Testis (tissue), 3 donors: Measurements from ENCODE around the gene PRKN. TPM values are rescaled to one million over a fixed set of nuclear protein-coding genes. Genes with fewer than 3 reads are reported as not detected.
"Not testable (repeated sequence)": the region's sequence is repeated elsewhere in the genome, so short reads cannot be mapped to it uniquely, and the experiment has no call there.

Experiments
- DNase-seq: peaks from one replicate; pipeline ENCODE4 v3.0.0-alpha.2; 2019
- H3K27ac ChIP-seq, 2 donors: fragments of 200-600 bp; sonication (generic); one replicate each; pipeline ENCODE4 v1.5.1; 2019
- H3K27me3 ChIP-seq: fragments of 200-600 bp; sonication (generic); one replicate; pipeline ENCODE4 v1.5.1; 2019
- H3K36me3 ChIP-seq: fragments of 200-600 bp; sonication (generic); one replicate; pipeline ENCODE4 v1.5.1; 2017; ENCODE audit warnings: low read depth; ENCODE audit errors: missing control alignments
- H3K4me1 ChIP-seq: fragments of 200-600 bp; sonication (generic); one replicate; pipeline ENCODE4 v1.5.1; 2019
- H3K4me3 ChIP-seq, 2 donors: fragments of 200-600 bp; sonication (generic); one replicate each; pipeline ENCODE4 v1.5.1; 2017 to 2019
- H3K9me3 ChIP-seq: fragments of 200-600 bp; sonication (generic); one replicate; pipeline ENCODE4 v1.5.1; 2017
- POLR2A ChIP-seq: fragments of 450-650 bp; IDR thresholded peaks from one replicate; pipeline ENCODE4 v1.6.1; 2017; ENCODE audit warnings: antibody characterized with exemption, mild to moderate bottlenecking, moderate library complexity
- WGBS, 2 donors: methylation state at CpG; one replicate each; pipeline ENCODE4 v1.1.5; 2018; 5-methylcytosine and 5-hydroxymethylcytosine counted together
- intact Hi-C: fragments of 100-400 bp; cut with DNase I; formaldehyde crosslinking; loops from one replicate; pipeline ENCODE4 v1.15.1; 2023; ENCODE audit warnings: low total_unique reads
- polyA plus RNA-seq: library from polyadenylated mRNA; stranded (reverse); fragments of 350-450 nt; fragmentation: Illumina TruSeq; extraction: RNeasy Lipid Tissue Mini Kit (QIAGEN cat#74804); gene quantifications from one replicate; pipeline ENCODE4 v1.2.3, GENCODE V29; 2014; ENCODE audit warnings: low read depth, low replicate concordance; ENCODE audit not compliant: insufficient read depth
- total RNA-seq, 2 donors: library from RNA; depleted of rRNA; stranded (reverse); fragments of >200 nt; gene quantifications; one replicate each; pipeline ENCODE4 v1.2.3, GENCODE V29; 2016
- TF ChIP-seq, protein P1 (sequence below), 3 experiments: fragments of 450-650 bp in 2 of 3; fragments of 200-600 bp in 1 of 3; sonication (generic) in 1 of 3; IDR thresholded peaks; one replicate each; pipeline ENCODE4 v1.5.1; 2016 to 2019; ENCODE audit warnings: antibody characterized with exemption in 3 of 3, mild to moderate bottlenecking in 2 of 3, moderate library complexity in 1 of 3

The PRKN gene
- total and polyA plus RNA-seq, 3 donors from 2014 or later: 19.1 to 34.5 (median 28.8) TPM

DNA sequence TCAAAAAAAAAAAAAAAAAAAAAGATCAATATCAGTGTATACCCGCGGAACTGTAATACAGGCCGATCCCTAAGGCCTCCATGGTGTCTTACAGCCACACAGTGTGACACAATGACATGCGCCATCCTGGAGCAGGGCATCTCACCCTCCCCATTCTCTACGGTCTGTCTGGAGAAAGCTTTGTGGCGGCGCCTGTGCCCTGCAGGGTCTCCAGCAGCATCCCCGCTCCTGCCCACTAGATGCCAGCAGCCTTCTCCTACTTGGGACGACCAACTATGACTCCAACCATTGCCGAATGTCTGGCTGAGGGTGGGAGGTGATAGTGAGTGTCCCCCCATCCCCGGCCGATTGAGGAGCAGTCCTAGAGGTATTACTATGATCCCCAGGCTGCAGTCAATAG lies 894.9 kb downstream of the PRKN start:
- Histone ChIP-seq H3K27ac (no peak overlapping the region), H3K4me3 (no peak overlapping the region), H3K27me3 (no peaks in the 10 kb centered on the region), H3K9me3 (no peaks in the 10 kb centered on the region), H3K4me1 (peaks cover 4% of the 10 kb centered on the region), H3K36me3 (no peaks in the 10 kb centered on the region)
- intact Hi-C loops: no loop called here
- DNase-seq: no peak
- no peak for TF ChIP-seq POLR2A
- TF ChIP-seq, protein P1, sequence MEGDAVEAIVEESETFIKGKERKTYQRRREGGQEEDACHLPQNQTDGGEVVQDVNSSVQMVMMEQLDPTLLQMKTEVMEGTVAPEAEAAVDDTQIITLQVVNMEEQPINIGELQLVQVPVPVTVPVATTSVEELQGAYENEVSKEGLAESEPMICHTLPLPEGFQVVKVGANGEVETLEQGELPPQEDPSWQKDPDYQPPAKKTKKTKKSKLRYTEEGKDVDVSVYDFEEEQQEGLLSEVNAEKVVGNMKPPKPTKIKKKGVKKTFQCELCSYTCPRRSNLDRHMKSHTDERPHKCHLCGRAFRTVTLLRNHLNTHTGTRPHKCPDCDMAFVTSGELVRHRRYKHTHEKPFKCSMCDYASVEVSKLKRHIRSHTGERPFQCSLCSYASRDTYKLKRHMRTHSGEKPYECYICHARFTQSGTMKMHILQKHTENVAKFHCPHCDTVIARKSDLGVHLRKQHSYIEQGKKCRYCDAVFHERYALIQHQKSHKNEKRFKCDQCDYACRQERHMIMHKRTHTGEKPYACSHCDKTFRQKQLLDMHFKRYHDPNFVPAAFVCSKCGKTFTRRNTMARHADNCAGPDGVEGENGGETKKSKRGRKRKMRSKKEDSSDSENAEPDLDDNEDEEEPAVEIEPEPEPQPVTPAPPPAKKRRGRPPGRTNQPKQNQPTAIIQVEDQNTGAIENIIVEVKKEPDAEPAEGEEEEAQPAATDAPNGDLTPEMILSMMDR (IDR thresholded peaks at IDR 0.05): no peak
- 88 to 91% methylated on average over 12 of the region's 12 CpGs for WGBS, 2 donors

GRCh38 chr6:161830866-161831616 lies 896.5 kb downstream of the PRKN start:
- no peak overlapping the region for H3K4me3 ChIP-seq
- H3K27me3 ChIP-seq: no peaks in the 10 kb centered on the region
- peaks cover 4% of the 10 kb centered on the region for H3K4me1 ChIP-seq
- DNase-seq: no peak
- no peaks in the 10 kb centered on the region for H3K9me3 ChIP-seq
- H3K36me3 ChIP-seq: no peaks in the 10 kb centered on the region
- 69 to 79% methylated on average over 6 of the region's 6 CpGs for WGBS, 2 donors
- intact Hi-C loops: no loop called here
- H3K27ac ChIP-seq: no peak overlapping the region
- TF ChIP-seq, protein P1 (IDR thresholded peaks at IDR 0.05): no peak
- TF ChIP-seq POLR2A: no peak

- TF ChIP-seq, protein P1 (IDR thresholded peaks at IDR 0.05): no peak
- no peak for TF ChIP-seq POLR2A
Measured at GRCh38 chr6:161829291-161829729, 898.3 kb downstream of the PRKN start.

DNA sequence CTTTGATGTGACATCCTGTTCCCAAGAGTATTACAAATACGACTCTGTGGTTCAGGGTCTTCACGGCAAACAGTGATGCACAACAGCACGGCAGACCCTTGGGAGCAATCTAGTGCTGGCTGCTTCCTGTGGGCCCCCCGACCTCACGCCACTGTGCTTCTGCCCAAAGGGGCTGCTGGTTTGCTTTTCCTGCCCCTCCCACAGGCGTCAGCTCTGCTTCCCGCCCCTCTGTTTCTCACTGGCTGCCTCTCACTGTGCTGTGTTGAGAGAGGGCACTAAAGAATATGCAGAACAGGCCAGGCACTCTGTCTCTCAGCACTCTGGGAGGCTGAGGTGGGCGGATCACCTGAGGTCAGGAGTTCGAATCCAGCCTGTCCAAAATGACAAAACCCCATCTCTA lies 899.2 kb downstream of the PRKN start:
- Histone ChIP-seq H3K4me3 (no peak overlapping the region), H3K36me3 (no peaks in the 10 kb centered on the region), H3K4me1 (no peaks in the 10 kb centered on the region), H3K27me3 (no peaks in the 10 kb centered on the region), H3K27ac (no peak overlapping the region), H3K9me3 (no peaks in the 10 kb centered on the region)
- intact Hi-C loops: no loop called here
- TF ChIP-seq POLR2A: no peak
- TF ChIP-seq, protein P1 (IDR thresholded peaks at IDR 0.05): no peak
- 77 to 79% methylated on average over 5 to 9 of the region's 9 CpGs for WGBS, 2 donors
- DNase-seq: no peak

More at GRCh38 chr6:161829291-161829729, 898.3 kb downstream of the PRKN start:
- Histone ChIP-seq H3K9me3 (no peaks in the 10 kb centered on the region), H3K4me1 (no peaks in the 10 kb centered on the region), H3K4me3 (no peak overlapping the region), H3K27me3 (no peaks in the 10 kb centered on the region), H3K36me3 (no peaks in the 10 kb centered on the region), H3K27ac (no peak overlapping the region)
- intact Hi-C loops: no loop called here
- DNase-seq: no peak
- WGBS, 2 donors: 79 to 84% methylated on average over 9 of the region's 9 CpGs

- intact Hi-C loops: no loop called here
- Histone ChIP-seq H3K36me3 (no peaks in the 10 kb centered on the region), H3K27me3 (no peaks in the 10 kb centered on the region), H3K9me3 (no peaks in the 10 kb centered on the region), H3K27ac (no peak overlapping the region), H3K4me1 (no peaks in the 10 kb centered on the region), H3K4me3 (no peak overlapping the region)
- TF ChIP-seq POLR2A: no peak
- TF ChIP-seq, protein P1 (IDR thresholded peaks at IDR 0.05): no peak
- 93 to 95% methylated on average over 6 of the region's 6 CpGs for WGBS, 2 donors
- DNase-seq: no peak
Measured at GRCh38 chr6:161826512-161826911, 901.1 kb downstream of the PRKN start.

DNA sequence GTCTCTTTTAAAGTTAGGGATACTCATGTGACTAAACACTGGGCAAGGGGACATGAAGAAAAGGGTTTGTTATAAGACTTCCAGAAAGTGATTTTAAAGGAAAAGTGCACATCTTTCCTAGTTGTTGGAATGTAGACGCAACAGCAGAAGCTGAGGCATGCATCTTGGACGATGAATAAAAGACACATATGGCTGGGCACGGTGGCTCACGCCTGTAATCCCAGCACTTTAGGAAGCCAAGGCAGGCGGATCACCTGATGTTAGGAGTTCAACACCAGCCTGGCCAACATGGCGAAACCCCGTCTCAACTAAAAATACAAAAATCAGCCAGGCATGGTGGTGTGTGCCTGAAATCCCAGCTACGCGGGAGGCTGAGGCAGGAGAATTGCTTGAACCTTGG lies 905.4 kb downstream of the PRKN start:
- H3K36me3 ChIP-seq, H3K27me3 ChIP-seq, H3K4me3 ChIP-seq, H3K4me1 ChIP-seq, DNase-seq, H3K9me3 ChIP-seq, intact Hi-C loops, H3K27ac ChIP-seq: not testable (repeated sequence)
- 92 to 98% methylated on average over 9 of the region's 9 CpGs for WGBS, 2 donors
